GM23338 (cell line): ENCODE results near the gene MEI1.

Experiments
- CREB1 ChIP-seq: fragments of 250-450 bp; sonication (Bioruptor Pico); IDR thresholded peaks from 2 replicates; pipeline ENCODE4 v1.5.0; 2020; ENCODE audit warnings: low read depth, mild to moderate bottlenecking, moderate library complexity
- EZH2 ChIP-seq: fragments of 200-600 bp; sonication (generic); IDR thresholded peaks from one replicate; pipeline ENCODE4 v1.8.0; 2017; ENCODE audit warnings: antibody characterized with exemption, mild to moderate bottlenecking, low read depth; ENCODE audit not compliant: unreplicated experiment
- EZH2phosphoT487 ChIP-seq: fragments of 200-600 bp; sonication (generic); IDR thresholded peaks from one replicate; pipeline ENCODE4 v1.8.1; 2018; ENCODE audit warnings: antibody characterized with exemption; ENCODE audit not compliant: unreplicated experiment
- NANOG ChIP-seq: IDR thresholded peaks from 2 replicates; pipeline ENCODE4 v1.6.1; 2016; ENCODE audit warnings: antibody characterized with exemption, borderline replicate concordance
- POLR2AphosphoS5 ChIP-seq: IDR thresholded peaks from 2 replicates; pipeline ENCODE4 v1.6.1; 2016; ENCODE audit warnings: antibody characterized with exemption, low read depth
- ZNF114 ChIP-seq: fragments of 250-450 bp; sonication (Bioruptor Pico); IDR thresholded peaks from 2 replicates; pipeline ENCODE4 v1.5.0; 2020; ENCODE audit warnings: mild to moderate bottlenecking, moderate library complexity
- TF ChIP-seq, protein P1 (sequence below), 2 experiments: fragments of 200-600 bp in 1 of 2; sonication (generic) in 1 of 2; conservative IDR thresholded peaks; 2 replicates each; pipeline versions ENCODE4 v1.5.1 to v1.6.1; 2016 to 2017; ENCODE audit warnings: antibody characterized with exemption in 2 of 2, low read depth in 2 of 2, mild to moderate bottlenecking in 2 of 2, moderate library complexity in 1 of 2
- TF ChIP-seq, protein P2 (sequence below): IDR thresholded peaks from one replicate; pipeline ENCODE4 v1.6.1; 2018; ENCODE audit warnings: antibody characterized with exemption; ENCODE audit not compliant: unreplicated experiment

DNA sequence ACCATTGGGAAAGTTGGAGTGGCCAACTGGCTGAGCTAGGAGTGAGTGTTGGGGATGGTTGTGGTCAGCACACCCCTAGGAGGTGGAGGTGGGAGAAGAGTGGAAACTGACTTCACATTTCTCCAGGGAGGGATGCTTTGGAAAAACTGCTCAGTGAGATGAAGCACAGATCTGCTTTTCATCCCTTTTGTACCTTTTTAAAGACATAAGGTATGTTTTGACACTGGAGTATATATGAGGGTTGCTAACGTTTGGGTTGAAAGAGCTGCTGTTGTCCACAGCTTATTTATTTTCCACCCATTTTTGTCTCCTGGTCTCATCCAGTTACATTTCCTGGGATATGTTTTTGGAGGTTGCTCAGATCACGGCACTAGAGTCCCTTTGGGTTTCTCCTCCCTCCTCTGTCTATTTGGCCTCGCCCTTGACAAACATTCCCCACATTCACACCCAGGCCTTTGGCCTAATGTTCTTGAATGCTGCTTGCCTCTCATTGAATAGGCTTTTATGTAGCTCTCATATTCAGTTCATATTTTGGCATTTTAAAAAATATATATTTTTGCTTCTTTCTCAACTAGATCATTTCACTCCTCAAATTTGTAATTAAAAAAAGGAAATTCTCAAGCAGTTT, 141.9 kb downstream of the MEI1 start:
- TF ChIP-seq, protein P1, sequence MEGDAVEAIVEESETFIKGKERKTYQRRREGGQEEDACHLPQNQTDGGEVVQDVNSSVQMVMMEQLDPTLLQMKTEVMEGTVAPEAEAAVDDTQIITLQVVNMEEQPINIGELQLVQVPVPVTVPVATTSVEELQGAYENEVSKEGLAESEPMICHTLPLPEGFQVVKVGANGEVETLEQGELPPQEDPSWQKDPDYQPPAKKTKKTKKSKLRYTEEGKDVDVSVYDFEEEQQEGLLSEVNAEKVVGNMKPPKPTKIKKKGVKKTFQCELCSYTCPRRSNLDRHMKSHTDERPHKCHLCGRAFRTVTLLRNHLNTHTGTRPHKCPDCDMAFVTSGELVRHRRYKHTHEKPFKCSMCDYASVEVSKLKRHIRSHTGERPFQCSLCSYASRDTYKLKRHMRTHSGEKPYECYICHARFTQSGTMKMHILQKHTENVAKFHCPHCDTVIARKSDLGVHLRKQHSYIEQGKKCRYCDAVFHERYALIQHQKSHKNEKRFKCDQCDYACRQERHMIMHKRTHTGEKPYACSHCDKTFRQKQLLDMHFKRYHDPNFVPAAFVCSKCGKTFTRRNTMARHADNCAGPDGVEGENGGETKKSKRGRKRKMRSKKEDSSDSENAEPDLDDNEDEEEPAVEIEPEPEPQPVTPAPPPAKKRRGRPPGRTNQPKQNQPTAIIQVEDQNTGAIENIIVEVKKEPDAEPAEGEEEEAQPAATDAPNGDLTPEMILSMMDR (conservative IDR thresholded peaks at IDR 0.05; ENCODE audit: low read depth in 2 of 2): no peak
- TF ChIP-seq EZH2: no peak
- TF ChIP-seq POLR2AphosphoS5: no peak
- TF ChIP-seq, protein P2, sequence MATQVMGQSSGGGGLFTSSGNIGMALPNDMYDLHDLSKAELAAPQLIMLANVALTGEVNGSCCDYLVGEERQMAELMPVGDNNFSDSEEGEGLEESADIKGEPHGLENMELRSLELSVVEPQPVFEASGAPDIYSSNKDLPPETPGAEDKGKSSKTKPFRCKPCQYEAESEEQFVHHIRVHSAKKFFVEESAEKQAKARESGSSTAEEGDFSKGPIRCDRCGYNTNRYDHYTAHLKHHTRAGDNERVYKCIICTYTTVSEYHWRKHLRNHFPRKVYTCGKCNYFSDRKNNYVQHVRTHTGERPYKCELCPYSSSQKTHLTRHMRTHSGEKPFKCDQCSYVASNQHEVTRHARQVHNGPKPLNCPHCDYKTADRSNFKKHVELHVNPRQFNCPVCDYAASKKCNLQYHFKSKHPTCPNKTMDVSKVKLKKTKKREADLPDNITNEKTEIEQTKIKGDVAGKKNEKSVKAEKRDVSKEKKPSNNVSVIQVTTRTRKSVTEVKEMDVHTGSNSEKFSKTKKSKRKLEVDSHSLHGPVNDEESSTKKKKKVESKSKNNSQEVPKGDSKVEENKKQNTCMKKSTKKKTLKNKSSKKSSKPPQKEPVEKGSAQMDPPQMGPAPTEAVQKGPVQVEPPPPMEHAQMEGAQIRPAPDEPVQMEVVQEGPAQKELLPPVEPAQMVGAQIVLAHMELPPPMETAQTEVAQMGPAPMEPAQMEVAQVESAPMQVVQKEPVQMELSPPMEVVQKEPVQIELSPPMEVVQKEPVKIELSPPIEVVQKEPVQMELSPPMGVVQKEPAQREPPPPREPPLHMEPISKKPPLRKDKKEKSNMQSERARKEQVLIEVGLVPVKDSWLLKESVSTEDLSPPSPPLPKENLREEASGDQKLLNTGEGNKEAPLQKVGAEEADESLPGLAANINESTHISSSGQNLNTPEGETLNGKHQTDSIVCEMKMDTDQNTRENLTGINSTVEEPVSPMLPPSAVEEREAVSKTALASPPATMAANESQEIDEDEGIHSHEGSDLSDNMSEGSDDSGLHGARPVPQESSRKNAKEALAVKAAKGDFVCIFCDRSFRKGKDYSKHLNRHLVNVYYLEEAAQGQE: no peak
- TF ChIP-seq NANOG: no peak
- TF ChIP-seq CREB1 (CRISPR knock-in tag): no peak
- no peak for TF ChIP-seq EZH2phosphoT487
- no peak for TF ChIP-seq ZNF114 (CRISPR knock-in tag)
